Endodermal cell (in vitro differentiated cells): ENCODE measurements around the gene RNFT1. TPM values are rescaled to one million over a fixed set of nuclear protein-coding genes. Genes with fewer than 3 reads are reported as not detected.
"Not testable (repeated sequence)": the region's sequence is repeated elsewhere in the genome, so short reads cannot be mapped to it uniquely, and the experiment has no call there.

Experiments used
- DNase-seq: peaks from one replicate; pipeline ENCODE4 v3.0.0-alpha.2; 2017
- H3K27ac ChIP-seq: 2 replicates; pipeline ENCODE4 v1.5.1; 2013; ENCODE audit warnings: mild to moderate bottlenecking, low read depth, low read length, moderate library complexity
- H3K27me3 ChIP-seq: 2 replicates; pipeline ENCODE4 v1.6.1; 2013; ENCODE audit warnings: mild to moderate bottlenecking, low read length, moderate library complexity; ENCODE audit not compliant: insufficient read depth, control insufficient read depth, poor library complexity, severe bottlenecking
- H3K36me3 ChIP-seq: 2 replicates; pipeline ENCODE4 v1.7.0; 2013; ENCODE audit warnings: mild to moderate bottlenecking, low read length, moderate library complexity; ENCODE audit not compliant: control insufficient read depth, insufficient read depth
- H3K4me1 ChIP-seq: one replicate; pipeline ENCODE4 v1.7.0; 2013; ENCODE audit warnings: low read length; ENCODE audit not compliant: control insufficient read depth, insufficient read depth
- H3K4me3 ChIP-seq: 2 replicates; pipeline ENCODE4 v1.5.1; 2013; ENCODE audit warnings: mild to moderate bottlenecking, low read length, moderate library complexity
- H3K9ac ChIP-seq: 2 replicates; pipeline ENCODE4 v1.6.1; 2013; ENCODE audit warnings: mild to moderate bottlenecking, low read length, moderate library complexity; ENCODE audit not compliant: poor library complexity, severe bottlenecking; ENCODE audit errors: extremely low read depth
- H3K9me3 ChIP-seq: 2 replicates; pipeline ENCODE4 v1.6.1; 2013; ENCODE audit warnings: mild to moderate bottlenecking, low read length, moderate library complexity; ENCODE audit not compliant: control insufficient read depth
- H3K27ac Mint-ChIP-seq: 2 replicates; pipeline ENCODE4 v1.8.0; 2020; ENCODE audit warnings: mixed read lengths
- H3K27me3 Mint-ChIP-seq: 2 replicates; pipeline ENCODE4 v1.8.0; 2021; ENCODE audit warnings: mild to moderate bottlenecking, mixed read lengths; ENCODE audit not compliant: insufficient read depth
- H3K36me3 Mint-ChIP-seq: 2 replicates; pipeline ENCODE4 v1.8.0; 2020; ENCODE audit warnings: low read depth, mixed read lengths
- H3K4me1 Mint-ChIP-seq: 2 replicates; pipeline ENCODE4 v1.8.0; 2020; ENCODE audit warnings: mixed read lengths
- H3K4me3 Mint-ChIP-seq: 2 replicates; pipeline ENCODE4 v1.8.0; 2020; ENCODE audit warnings: mild to moderate bottlenecking, moderate library complexity, mixed read lengths
- H3K9me3 Mint-ChIP-seq: 2 replicates; pipeline ENCODE4 v1.8.0; 2020; ENCODE audit warnings: mild to moderate bottlenecking, mixed read lengths
- CTCF ChIP-seq: fragments of 200-600 bp; sonication (generic); conservative IDR thresholded peaks from 2 replicates; pipeline ENCODE4 v1.5.0; 2021; ENCODE audit warnings: antibody characterized with exemption, mild to moderate bottlenecking
- WGBS, 2 experiments: methylation state at CpG; one replicate each; pipeline versions ENCODE4 v1.1.5 to v1.1.7; 2013; ENCODE audit warnings: missing lambda C conversion rate in 2 of 2, mixed read lengths in 1 of 2; ENCODE audit not compliant: insufficient coverage in 1 of 2, insufficient read length in 1 of 2; 5-methylcytosine and 5-hydroxymethylcytosine counted together
- total RNA-seq, 2 donors: library from RNA; stranded (reverse); fragmentation: NEBNext Ultra II Directional in 1 of 2; extraction: Animal tissue kit (Norgen Biotek cat#: 25700) in 1 of 2; gene quantifications; 2 replicates in 1 of 2; 3 replicates in 1 of 2; pipeline ENCODE4 v1.2.1, GENCODE V29; 2021

RNFT1 gene
- total RNA-seq, 2 donors from 2014 or later: 8.6 to 14.7 TPM

- not testable (repeated sequence) for H3K9me3 Mint-ChIP-seq, H3K27ac ChIP-seq, H3K27me3 ChIP-seq, H3K4me3 Mint-ChIP-seq, H3K27me3 Mint-ChIP-seq, H3K4me1 ChIP-seq, DNase-seq, H3K9ac ChIP-seq, H3K9me3 ChIP-seq, H3K27ac Mint-ChIP-seq, H3K4me1 Mint-ChIP-seq, H3K4me3 ChIP-seq
- WGBS, 2 experiments: 95 to 98% methylated on average over 5 of the region's 5 CpGs
- H3K36me3 ChIP-seq: peaks cover 28% of the 10 kb centered on the region
- peaks cover 29% of the 10 kb centered on the region for H3K36me3 Mint-ChIP-seq
Observed at GRCh38 chr17:59920637-59921036, 43.9 kb downstream of the RNFT1 start.

GRCh38 chr17:59916446-59916845 is 48.1 kb downstream of the RNFT1 start:
- Histone ChIP-seq H3K36me3 (peaks cover 43% of the 10 kb centered on the region), H3K4me1 (no peaks in the 10 kb centered on the region), H3K4me3 (no peak overlapping the region), H3K9ac (no peak overlapping the region), H3K9me3 (no peaks in the 10 kb centered on the region), H3K27ac (no peak overlapping the region), H3K27me3 (no peaks in the 10 kb centered on the region)
- Mint-ChIP-seq H3K9me3 (no peaks in the 10 kb centered on the region), H3K36me3 (peaks cover 27% of the 10 kb centered on the region), H3K4me1 (no peaks in the 10 kb centered on the region), H3K27ac (no peak overlapping the region), H3K4me3 (no peak overlapping the region), H3K27me3 (no peaks in the 10 kb centered on the region)
- DNase-seq: no peak
- no peak for TF ChIP-seq CTCF

- H3K36me3 ChIP-seq: peaks cover 42% of the 10 kb centered on the region
- H3K4me3 Mint-ChIP-seq: no peak overlapping the region
- no peaks in the 10 kb centered on the region for H3K27me3 Mint-ChIP-seq
- no peak for DNase-seq
- H3K27ac ChIP-seq: no peak overlapping the region
- H3K9ac ChIP-seq: no peak overlapping the region
- H3K36me3 Mint-ChIP-seq: peaks cover 27% of the 10 kb centered on the region
- H3K9me3 ChIP-seq: no peaks in the 10 kb centered on the region
- no peaks in the 10 kb centered on the region for H3K27me3 ChIP-seq
- no peak overlapping the region for H3K27ac Mint-ChIP-seq
- no peak overlapping the region for H3K4me3 ChIP-seq
- WGBS, 2 experiments: 88% methylated on average over 1 of the region's 1 CpG; no CpG with 5 or more reads in 1 of the 2 experiments
- H3K9me3 Mint-ChIP-seq: no peaks in the 10 kb centered on the region
- peak; percentile 85 for TF ChIP-seq CTCF
- H3K4me1 ChIP-seq: no peaks in the 10 kb centered on the region
- H3K4me1 Mint-ChIP-seq: no peaks in the 10 kb centered on the region
Observed at GRCh38 chr17:59914274-59914854, 50.2 kb downstream of the RNFT1 start.

GRCh38 chr17:59907467-59907866 is 57.1 kb downstream of the RNFT1 start:
- DNase-seq: no peak
- WGBS, 2 experiments: 97 to 100% methylated on average over 1 to 3 of the region's 3 CpGs
- H3K9me3 Mint-ChIP-seq: no peaks in the 10 kb centered on the region

More at GRCh38 chr17:59907467-59907866, 57.1 kb downstream of the RNFT1 start:
- Mint-ChIP-seq H3K27me3 (no peaks in the 10 kb centered on the region), H3K4me3 (no peak overlapping the region), H3K36me3 (peaks cover 9% of the 10 kb centered on the region), H3K4me1 (peaks cover 4% of the 10 kb centered on the region), H3K27ac (no peak overlapping the region)
- H3K4me1 ChIP-seq: no peaks in the 10 kb centered on the region
- no peaks in the 10 kb centered on the region for H3K9me3 ChIP-seq
- no peak overlapping the region for H3K27ac ChIP-seq
- H3K9ac ChIP-seq: no peak overlapping the region
- H3K36me3 ChIP-seq: peaks cover 14% of the 10 kb centered on the region
- H3K27me3 ChIP-seq: no peaks in the 10 kb centered on the region
- TF ChIP-seq CTCF: no peak
- no peak overlapping the region for H3K4me3 ChIP-seq
